H1 (cell line): ENCODE measurements around the gene ITGB2. TPM values are rescaled to one million over a fixed set of nuclear protein-coding genes. Genes with fewer than 3 reads are reported as not detected.

Source experiments
- CHD1 ChIP-seq: IDR thresholded peaks from 2 replicates; pipeline ENCODE4 v1.6.1; 2012; ENCODE audit warnings: low read depth, low read length, improper control_type of control experiment
- CHD7 ChIP-seq: fragments of 300-600 bp; sonication (generic); IDR thresholded peaks from 2 replicates; pipeline ENCODE4 v1.7.1; 2012; ENCODE audit warnings: low read length, moderate library complexity, mild to moderate bottlenecking, inconsistent platforms; ENCODE audit not compliant: insufficient replicate concordance
- EP300 ChIP-seq, 2 experiments: IDR thresholded peaks; 1 replicate in 1 of 2; 2 replicates in 1 of 2; pipeline ENCODE4 v1.6.1; 2011 to 2012; ENCODE audit warnings: low read depth in 2 of 2, low read length in 2 of 2, mild to moderate bottlenecking in 2 of 2, borderline replicate concordance in 1 of 2, inconsistent platforms in 1 of 2, moderate library complexity in 1 of 2
- HDAC2 ChIP-seq, 2 experiments: fragments of 300-600 bp in 1 of 2; sonication (generic) in 1 of 2; IDR thresholded peaks; 2 replicates each; pipeline ENCODE4 v1.6.1; 2011 to 2012; ENCODE audit warnings: low read depth in 2 of 2, low read length in 2 of 2, mild to moderate bottlenecking in 2 of 2, moderate library complexity in 2 of 2, borderline replicate concordance in 1 of 2, inconsistent platforms in 1 of 2
- MAFK ChIP-seq: IDR thresholded peaks from 2 replicates; pipeline ENCODE4 v1.6.1; 2012; ENCODE audit warnings: low read depth, mild to moderate bottlenecking, improper control_type of control experiment, low read length
- NANOG ChIP-seq: IDR thresholded peaks from 2 replicates; pipeline ENCODE4 v1.6.1; 2011; ENCODE audit warnings: low read length, low read depth, mild to moderate bottlenecking, inconsistent platforms; ENCODE audit not compliant: insufficient read depth, poor library complexity, severe bottlenecking
- RBBP5 ChIP-seq: IDR thresholded peaks from 2 replicates; pipeline ENCODE4 v1.7.1; 2012; ENCODE audit warnings: low read depth, mild to moderate bottlenecking, inconsistent platforms, low read length, moderate library complexity, borderline replicate concordance
- RFX5 ChIP-seq: IDR thresholded peaks from 2 replicates; pipeline ENCODE4 v1.6.1; 2011; ENCODE audit warnings: low read depth, low read length, improper control_type of control experiment, borderline replicate concordance
- RNF2 ChIP-seq: fragments of 200-900, 300-1000 bp; sonication (generic); IDR thresholded peaks from 2 replicates; pipeline ENCODE4 v1.7.1; 2016; ENCODE audit warnings: borderline replicate concordance, low read depth, mild to moderate bottlenecking, antibody characterized with exemption, low read length; ENCODE audit not compliant: poor library complexity, severe bottlenecking; ENCODE audit errors: missing control alignments
- polyA plus RNA-seq, 7 experiments: library from polyadenylated mRNA; depleted of rRNA in 3 of 7; stranded (reverse) in 5 of 7; unstranded in 2 of 7; fragments of >200 nt in 5 of 7; fragments of 200-250 nt in 2 of 7; gene quantifications; 1 replicate in 5 of 7; 2 replicates in 1 of 7; 4 replicates in 1 of 7; pipeline versions ENCODE4 v1.2.1 to v1.2.3, GENCODE V29; 2011 to 2013; ENCODE audit warnings: missing spikeins in 2 of 7, mixed read lengths in 2 of 7
- total RNA-seq: library from RNA; stranded (reverse); fragmentation: NEBNext Ultra II Directional; extraction: Animal tissue kit (Norgen Biotek cat#: 25700); gene quantifications from 2 replicates; pipeline ENCODE4 v1.2.1, GENCODE V29; 2021

The ITGB2 gene
- total and polyA plus RNA-seq, 2 of the 8 experiments (the other 6 are each of a cell fraction or from before 2014, with no cell fraction given) = 0.24 to 0.63 TPM

- TF ChIP-seq CHD7 (no peak), MAFK (no peak), RFX5 (no peak), NANOG (no peak), HDAC2 (IDR thresholded peaks at IDR 0.05; ENCODE audit: borderline replicate concordance in 1 of 2, low read depth in 2 of 2, low read length in 2 of 2) (no peak), RNF2 (no peak), CHD1 (no peak), RBBP5 (no peak), EP300 (IDR thresholded peaks at IDR 0.05; ENCODE audit: borderline replicate concordance in 1 of 2, low read depth in 2 of 2, low read length in 2 of 2) (no peak)
Observed at GRCh38 chr21:44836349-44836665, 84.4 kb downstream of the ITGB2 start (continued).
